NCI-H2107 treated with DMSO at 0.1 percent for 48 hours (cell line): ENCODE results near the gene ADRB2.

Source experiments
- DNase-seq: peaks from one replicate; lab custom pipeline; 2025; ENCODE audit not compliant: unreplicated experiment; lab: John Stamatoyannopoulos, UW

ADRB2 gene

GRCh38 chr5:148805326-148806290, 20.8 kb upstream of the ADRB2 start:
- no peak for DNase-seq

- no peak for DNase-seq
These were observed 19.9 kb upstream of the ADRB2 start for GRCh38 chr5:148806520-148806931.

- no peak for DNase-seq
These were observed 18.6 kb upstream of the ADRB2 start for GRCh38 chr5:148807851-148808250.

GRCh38 chr5:148808864-148809642, 17.4 kb upstream of the ADRB2 start:
- DNase-seq, result no peak

GRCh38 chr5:148809781-148810524, 16.5 kb upstream of the ADRB2 start:
- no peak for DNase-seq

- DNase-seq, result no peak
These were observed 15.6 kb upstream of the ADRB2 start for GRCh38 chr5:148810823-148811222.

GRCh38 chr5:148811756-148812155, 14.7 kb upstream of the ADRB2 start:
- DNase-seq, result no peak

- DNase-seq, result no peak
These were observed 11.3 kb upstream of the ADRB2 start for GRCh38 chr5:148815086-148815485.

- DNase-seq, result no peak
These were observed 10.8 kb upstream of the ADRB2 start for GRCh38 chr5:148815578-148815977.

GRCh38 chr5:148816357-148816756, 10.1 kb upstream of the ADRB2 start:
- DNase-seq, result no peak

GRCh38 chr5:148816782-148817181, 9.6 kb upstream of the ADRB2 start:
- no peak for DNase-seq

GRCh38 chr5:148817606-148818005, 8.8 kb upstream of the ADRB2 start:
- DNase-seq, result no peak

- no peak for DNase-seq
These were observed 5.7 kb upstream of the ADRB2 start for GRCh38 chr5:148820461-148821395.

GRCh38 chr5:148823871-148824270, 2.5 kb upstream of the ADRB2 start:
- DNase-seq, result no peak

GRCh38 chr5:148825716-148826052, 727 bp upstream of the ADRB2 start:
- DNase-seq, result no peak

- DNase-seq, result no peak
These were observed 294 bp downstream of the ADRB2 start for GRCh38 chr5:148826739-148827070.

- no peak for DNase-seq
These were observed 1.3 kb downstream of the ADRB2 start for GRCh38 chr5:148827723-148828122.

GRCh38 chr5:148828511-148829247, 2.3 kb downstream of the ADRB2 start:
- DNase-seq, result no peak

GRCh38 chr5:148829248-148829594, 2.8 kb downstream of the ADRB2 start:
- no peak for DNase-seq

GRCh38 chr5:148829734-148830133, 3.3 kb downstream of the ADRB2 start:
- no peak for DNase-seq
